ENCODE data around the gene ZNF578.
"Not testable (repeated sequence)": the region's sequence is repeated elsewhere in the genome, so short reads cannot be mapped to it uniquely, and the experiment has no call there.

ZNF578 gene

GRCh38 chr19:52561611-52562010, 108.3 kb downstream of the ZNF578 start:
- H3K4me1 Mint-ChIP-seq, H3K27me3 Mint-ChIP-seq, H3K27ac Mint-ChIP-seq, H3K4me3 Mint-ChIP-seq, ATAC-seq, DNase-seq: not testable (repeated sequence)
- peaks cover 50% of the 10 kb centered on the region for H3K9me3 Mint-ChIP-seq
- H3K36me3 Mint-ChIP-seq (ENCODE audit: low read depth): peaks cover 85% of the 10 kb centered on the region

Data from activated naive CD8-positive, alpha-beta T cell treated with anti-CD3 and anti-CD28 coated beads, Interleukin-2, amount 50 U/mL, for 24 hours (primary cell).